ENCODE measurements around the gene SLC46A1.

Gene SLC46A1

GRCh38 chr17:28366605-28367004, 39.4 kb downstream of the SLC46A1 start:
- H3K27ac ChIP-seq = no peak overlapping the region
- no peaks in the 10 kb centered on the region for H3K9me3 ChIP-seq
- TF ChIP-seq CTCF (IDR thresholded peaks at IDR 0.05) = no peak
- H3K27me3 ChIP-seq = peaks cover 19% of the 10 kb centered on the region
- peaks cover 54% of the 10 kb centered on the region for H3K36me3 ChIP-seq
- H3K4me3 ChIP-seq (ENCODE audit: low read depth in 1 of 2, low read length in 1 of 2) = no peak overlapping the region
- peaks cover 1 to 8% of the 10 kb centered on the region in 2 experiments for H3K4me1 ChIP-seq (ENCODE audit: control insufficient read depth in 1 of 2, insufficient read depth in 1 of 2, low read depth in 1 of 2, low read length in 1 of 2)

GRCh38 chr17:28365487-28365886, 40.5 kb downstream of the SLC46A1 start:
- no peak for TF ChIP-seq CTCF (IDR thresholded peaks at IDR 0.05)
- Histone ChIP-seq H3K4me3 (ENCODE audit: low read depth in 1 of 2, low read length in 1 of 2) (no peak overlapping the region), H3K4me1 (ENCODE audit: control insufficient read depth in 1 of 2, insufficient read depth in 1 of 2, low read depth in 1 of 2, low read length in 1 of 2) (no peaks in the 10 kb centered on the region), H3K36me3 (peaks cover 65% of the 10 kb centered on the region), H3K9me3 (no peaks in the 10 kb centered on the region), H3K27ac (no peak overlapping the region), H3K27me3 (peaks cover 8% of the 10 kb centered on the region)

- H3K4me1 ChIP-seq (ENCODE audit: control insufficient read depth in 1 of 2, insufficient read depth in 1 of 2, low read depth in 1 of 2, low read length in 1 of 2) = no peaks in the 10 kb centered on the region
- no peak within 1 kb of the TSS for H3K27ac ChIP-seq
- H3K27me3 ChIP-seq = peaks cover under 1% of the 10 kb centered on the region
- peaks cover 72% of the 10 kb centered on the region for H3K36me3 ChIP-seq
- no peaks in the 10 kb centered on the region for H3K9me3 ChIP-seq
- H3K4me3 ChIP-seq (ENCODE audit: low read depth in 1 of 2, low read length in 1 of 2) = no peak within 1 kb of the TSS
- no peak for TF ChIP-seq CTCF (IDR thresholded peaks at IDR 0.05)
These were observed 41.2 kb downstream of the SLC46A1 start, which contains the start of gene SEBOX for GRCh38 chr17:28364665-28365363. Gene SEBOX (minus strand): TSS chr17:28365199. CDS start chr17:28365151, 48 bp downstream.

GRCh38 chr17:28363776-28364650, 42.0 kb downstream of the SLC46A1 start:
- H3K36me3 ChIP-seq = peaks cover 80% of the 10 kb centered on the region
- H3K9me3 ChIP-seq = no peaks in the 10 kb centered on the region
- TF ChIP-seq CTCF (IDR thresholded peaks at IDR 0.05) = no peak
- no peaks in the 10 kb centered on the region for H3K4me1 ChIP-seq (ENCODE audit: control insufficient read depth in 1 of 2, insufficient read depth in 1 of 2, low read depth in 1 of 2, low read length in 1 of 2)
- H3K4me3 ChIP-seq (ENCODE audit: low read depth in 1 of 2, low read length in 1 of 2) = no peak overlapping the region
- H3K27ac ChIP-seq = no peak overlapping the region
- H3K27me3 ChIP-seq = no peaks in the 10 kb centered on the region

- H3K36me3 ChIP-seq = peaks cover 80% of the 10 kb centered on the region
- peaks cover 3 to 4% of the 10 kb centered on the region in 2 experiments for H3K4me1 ChIP-seq (ENCODE audit: control insufficient read depth in 1 of 2, insufficient read depth in 1 of 2, low read depth in 1 of 2, low read length in 1 of 2)
- H3K27ac ChIP-seq = no peak overlapping the region
- no peaks in the 10 kb centered on the region for H3K27me3 ChIP-seq
- TF ChIP-seq CTCF (IDR thresholded peaks at IDR 0.05) = no peak
- H3K4me3 ChIP-seq (ENCODE audit: low read depth in 1 of 2, low read length in 1 of 2) = no peak overlapping the region
- no peaks in the 10 kb centered on the region for H3K9me3 ChIP-seq
These were observed 42.8 kb downstream of the SLC46A1 start for GRCh38 chr17:28363186-28363585.
